GM12872 (cell line): ENCODE results near the gene RNU2-1.
"Not testable (repeated sequence)": the region's sequence is repeated elsewhere in the genome, so short reads cannot be mapped to it uniquely, and the experiment has no call there.

Experiments
- TF ChIP-seq, protein P1 (sequence below): IDR thresholded peaks from 3 replicates; pipeline ENCODE4 v1.5.1; 2011; ENCODE audit warnings: low read depth, mild to moderate bottlenecking, low read length, moderate library complexity; ENCODE audit not compliant: insufficient read depth

Gene RNU2-1

DNA sequence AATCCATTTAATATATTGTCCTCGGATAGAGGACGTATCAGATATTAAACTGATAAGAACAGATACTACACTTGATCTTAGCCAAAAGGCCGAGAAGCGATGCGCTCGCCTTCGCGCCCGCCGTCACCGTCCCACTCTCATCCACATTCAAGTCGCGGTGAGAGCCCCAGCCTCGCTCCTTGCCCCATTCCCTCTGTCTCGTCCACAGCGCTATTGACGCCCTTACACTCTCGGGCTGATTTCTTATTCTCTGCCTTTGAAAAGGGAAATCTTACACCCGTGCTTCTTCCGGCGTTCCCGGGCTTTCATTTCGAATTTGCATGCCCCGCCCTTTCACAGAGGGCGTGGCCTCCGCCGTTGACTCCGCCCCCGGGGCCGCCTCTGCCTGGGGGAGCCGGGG lies at the start of gene RNU2-1:
TSS of gene RNU2-1 (minus strand) at position 101 of the 400 bp plus-strand sequence.
- TF ChIP-seq, protein P1, sequence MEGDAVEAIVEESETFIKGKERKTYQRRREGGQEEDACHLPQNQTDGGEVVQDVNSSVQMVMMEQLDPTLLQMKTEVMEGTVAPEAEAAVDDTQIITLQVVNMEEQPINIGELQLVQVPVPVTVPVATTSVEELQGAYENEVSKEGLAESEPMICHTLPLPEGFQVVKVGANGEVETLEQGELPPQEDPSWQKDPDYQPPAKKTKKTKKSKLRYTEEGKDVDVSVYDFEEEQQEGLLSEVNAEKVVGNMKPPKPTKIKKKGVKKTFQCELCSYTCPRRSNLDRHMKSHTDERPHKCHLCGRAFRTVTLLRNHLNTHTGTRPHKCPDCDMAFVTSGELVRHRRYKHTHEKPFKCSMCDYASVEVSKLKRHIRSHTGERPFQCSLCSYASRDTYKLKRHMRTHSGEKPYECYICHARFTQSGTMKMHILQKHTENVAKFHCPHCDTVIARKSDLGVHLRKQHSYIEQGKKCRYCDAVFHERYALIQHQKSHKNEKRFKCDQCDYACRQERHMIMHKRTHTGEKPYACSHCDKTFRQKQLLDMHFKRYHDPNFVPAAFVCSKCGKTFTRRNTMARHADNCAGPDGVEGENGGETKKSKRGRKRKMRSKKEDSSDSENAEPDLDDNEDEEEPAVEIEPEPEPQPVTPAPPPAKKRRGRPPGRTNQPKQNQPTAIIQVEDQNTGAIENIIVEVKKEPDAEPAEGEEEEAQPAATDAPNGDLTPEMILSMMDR = not testable (repeated sequence)

DNA sequence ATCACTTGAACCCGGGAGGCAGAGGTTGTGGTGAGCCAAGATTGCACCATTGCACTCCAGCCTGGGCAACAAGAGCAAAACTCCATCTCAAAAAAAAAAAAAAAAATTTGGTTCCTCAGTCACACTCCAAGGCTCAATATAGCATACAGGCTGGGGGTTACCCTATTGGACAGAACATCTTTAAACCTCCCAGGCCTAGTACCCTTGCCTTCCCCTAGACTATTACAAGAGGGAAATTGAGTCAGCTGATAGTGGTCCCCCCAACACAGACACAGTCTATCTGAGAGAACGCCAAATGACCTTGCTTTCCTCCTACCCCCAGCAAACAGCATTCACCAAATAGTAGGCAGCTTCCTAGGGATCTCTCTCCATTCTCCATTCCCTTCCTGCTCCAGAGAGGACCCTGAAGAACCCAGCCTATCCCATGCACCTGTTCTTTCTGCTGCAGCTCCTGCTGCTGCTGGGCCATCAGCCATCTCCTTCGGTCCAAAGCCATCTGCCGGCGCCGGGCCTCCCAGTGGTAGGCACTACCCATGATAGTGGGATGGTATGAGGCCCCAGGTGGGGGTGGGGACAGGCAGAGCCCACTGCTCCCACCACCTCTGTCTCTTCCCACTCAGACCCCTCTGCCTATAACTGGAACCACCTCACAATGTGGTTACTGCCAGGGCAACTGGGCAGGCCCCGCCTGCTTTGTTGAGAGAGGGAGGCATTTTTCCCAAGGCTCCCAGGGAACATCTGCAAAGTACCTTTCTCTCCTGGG lies 5.6 kb downstream of the RNU2-1 start, which contains the start of gene CCDC200:
TSS of gene CCDC200 (minus strand) at position 604 of the 763 bp plus-strand sequence. CDS start at position 535, 69 bp downstream.
- TF ChIP-seq, protein P1 = not testable (repeated sequence)

DNA sequence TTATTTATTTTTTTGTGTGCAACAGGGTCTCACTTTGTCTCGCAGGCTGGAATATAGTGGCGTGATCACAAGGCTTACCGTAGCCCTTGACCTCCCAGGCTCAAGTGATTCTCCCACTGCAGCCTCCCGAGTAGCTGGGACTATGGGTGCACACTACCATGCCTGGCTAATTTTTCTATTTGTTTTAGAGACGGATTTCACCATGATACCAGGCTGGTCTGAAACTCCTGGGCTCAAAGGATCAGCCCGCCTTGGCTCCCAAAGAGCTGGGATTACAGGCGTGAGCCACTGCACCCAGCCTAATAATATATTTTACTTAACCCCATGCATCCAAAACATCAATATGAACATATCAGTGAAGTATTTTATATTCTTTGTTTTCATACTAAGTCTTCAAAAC lies 7.4 kb downstream of the RNU2-1 start:
- TF ChIP-seq, protein P1 = no peak

DNA sequence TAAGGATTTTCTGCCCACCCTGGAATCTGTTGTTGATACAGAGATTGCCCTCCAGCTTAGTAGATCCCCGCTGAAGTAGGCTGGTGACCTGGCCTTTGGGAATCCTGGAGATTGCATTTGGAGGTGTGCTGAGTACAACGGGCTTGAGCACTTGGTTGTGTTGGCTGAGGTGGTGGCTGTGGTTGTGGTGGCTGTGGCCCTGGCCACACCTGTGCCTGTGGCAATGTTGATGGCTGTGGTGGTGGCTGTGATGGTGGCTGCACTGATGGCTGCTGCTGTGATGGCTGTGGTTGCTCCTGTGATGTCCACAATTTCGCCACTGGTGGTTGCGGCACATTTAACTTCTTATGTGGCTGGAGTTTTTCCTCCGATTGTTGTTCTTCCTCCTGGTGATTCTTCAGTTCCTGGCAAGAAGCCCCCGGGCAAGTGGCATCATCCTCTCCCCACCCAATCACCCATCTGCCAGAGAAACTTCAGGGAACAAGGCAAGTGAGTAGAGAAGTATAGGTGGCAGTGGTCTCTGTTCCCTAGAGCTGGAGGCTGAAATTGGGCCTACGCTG lies 9.6 kb downstream of the RNU2-1 start:
- TF ChIP-seq, protein P1 = no peak

DNA sequence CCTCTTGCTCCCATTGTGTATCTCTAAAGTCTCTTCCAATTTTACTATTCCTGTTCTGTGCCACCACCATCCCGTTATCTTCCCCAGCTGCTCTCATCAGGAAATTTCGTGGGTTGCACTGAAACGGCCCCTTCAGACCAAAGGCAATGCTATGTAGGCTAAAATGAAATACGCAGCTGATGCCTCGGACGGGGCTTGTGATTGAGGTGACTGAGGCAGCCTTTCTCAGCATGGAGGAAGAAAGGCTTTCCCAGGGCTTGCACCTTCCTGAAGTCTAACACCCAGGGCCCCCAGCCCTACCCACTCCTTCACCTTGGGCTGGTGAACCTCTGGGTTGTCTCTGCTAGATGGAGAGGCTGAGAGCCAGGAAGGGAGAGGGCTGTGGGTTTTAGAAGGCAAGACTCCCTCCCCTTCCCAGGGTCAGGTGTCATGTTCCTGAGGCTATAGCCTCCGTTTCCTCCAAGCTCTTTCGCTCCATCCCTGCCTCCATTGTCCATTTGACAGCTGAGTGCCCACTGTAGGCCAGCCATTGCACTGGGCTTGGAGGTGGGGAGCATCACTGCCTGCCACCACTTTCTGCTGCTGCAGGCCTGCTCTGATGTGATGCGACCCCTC lies 13.2 kb downstream of the RNU2-1 start:
- TF ChIP-seq, protein P1 = no peak

DNA sequence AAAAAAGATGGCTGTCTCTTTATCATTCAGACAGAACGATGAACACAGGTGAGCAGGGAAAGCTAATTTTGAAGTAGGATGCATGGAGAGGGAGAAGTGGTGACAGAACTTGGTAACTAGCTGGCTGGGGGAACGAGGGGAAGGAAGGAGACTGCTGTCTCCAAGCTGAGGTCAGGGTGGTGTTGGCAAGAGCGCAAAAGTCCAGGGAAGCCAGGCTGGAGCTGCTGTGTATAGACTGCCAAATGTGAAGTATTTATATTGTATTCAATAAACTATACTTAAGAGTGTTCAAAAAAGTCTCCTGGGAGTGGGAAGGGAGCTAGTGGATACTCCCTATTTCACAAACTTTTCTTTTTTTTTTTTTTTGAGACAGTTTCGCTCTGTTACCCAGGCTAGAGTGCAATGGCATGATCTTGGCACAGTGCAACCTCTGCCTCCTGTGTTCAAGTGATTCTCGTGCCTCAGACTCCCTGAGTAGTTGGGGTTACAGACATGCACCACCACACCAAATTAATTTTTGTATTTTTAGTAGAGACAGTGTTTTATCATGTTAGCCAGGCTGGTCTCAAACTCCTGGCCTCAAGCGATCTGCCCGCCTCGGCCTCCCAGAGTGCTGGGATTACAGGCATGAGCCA lies 13.9 kb downstream of the RNU2-1 start:
- TF ChIP-seq, protein P1 = no peak

DNA sequence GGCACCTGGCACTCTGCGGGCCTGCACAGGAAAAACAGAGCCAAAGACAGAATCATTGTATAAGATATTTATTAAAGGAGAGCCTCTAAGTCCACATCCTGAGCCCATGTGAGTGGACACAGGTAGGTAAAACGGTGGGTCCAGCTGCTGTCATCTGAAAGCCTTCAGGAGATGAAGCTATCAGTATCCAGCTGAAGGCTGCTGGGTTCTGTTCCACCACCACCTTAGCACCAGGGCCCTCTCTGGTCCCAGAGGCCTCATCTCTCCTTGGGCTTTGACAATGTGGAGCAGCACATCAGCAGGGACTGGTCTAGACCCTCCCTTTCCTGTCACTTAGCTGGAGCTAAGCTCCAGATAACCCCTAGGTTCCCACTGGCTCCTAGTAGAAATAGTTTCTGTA lies 14.8 kb downstream of the RNU2-1 start:
- TF ChIP-seq, protein P1 = no peak
